ENCODE measurements around the gene NXN.
"Not testable (repeated sequence)": the region's sequence is repeated elsewhere in the genome, so short reads cannot be mapped to it uniquely, and the experiment has no call there.

NXN gene

DNA sequence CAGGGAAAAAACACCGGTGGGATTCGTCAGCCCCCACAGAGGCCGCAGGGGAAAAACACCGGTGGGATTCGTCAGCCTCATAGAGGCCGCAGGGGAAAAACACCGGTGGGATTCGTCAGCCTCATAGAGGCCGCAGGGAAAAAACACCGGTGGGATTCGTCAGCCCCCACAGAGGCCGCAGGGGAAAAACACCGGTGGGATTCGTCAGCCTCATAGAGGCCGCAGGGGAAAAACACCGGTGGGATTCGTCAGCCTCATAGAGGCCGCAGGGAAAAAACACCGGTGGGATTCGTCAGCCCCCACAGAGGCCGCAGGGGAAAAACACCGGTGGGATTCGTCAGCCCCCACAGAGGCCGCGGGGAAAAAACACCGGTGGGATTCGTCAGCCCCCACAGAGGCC is 143.9 kb downstream of the NXN start:
- not testable (repeated sequence) for DNase-seq (ENCODE audit: low read depth in 3 of 3, low spot score in 1 of 3)

GRCh38 chr17:835263-835662 is 144.3 kb downstream of the NXN start:
- no peak for DNase-seq (ENCODE audit: low read depth in 3 of 3, low spot score in 1 of 3)

- DNase-seq (ENCODE audit: low read depth in 3 of 3, low spot score in 1 of 3), result no peak
Measured at GRCh38 chr17:834136-834535, 145.4 kb downstream of the NXN start.

DNA sequence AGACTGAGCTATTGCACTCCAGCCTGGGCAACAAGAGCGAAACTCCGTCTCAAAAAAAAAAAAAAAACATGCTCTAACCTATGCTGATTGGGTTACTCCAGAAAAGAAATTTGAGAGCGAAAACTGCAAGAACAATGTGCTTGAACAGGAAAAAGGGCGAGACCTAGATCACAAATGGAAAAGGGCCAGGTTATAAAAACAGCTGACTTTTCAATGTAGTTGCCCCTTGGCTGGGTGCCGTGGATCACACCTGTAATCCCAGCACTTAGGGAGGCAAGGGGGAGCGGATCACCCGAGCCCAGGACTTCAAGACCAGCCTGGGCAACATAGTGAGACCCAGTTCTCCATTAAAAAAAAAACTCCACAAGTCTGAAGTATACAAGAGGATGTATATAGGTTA is 148.6 kb downstream of the NXN start:
- DNase-seq (ENCODE audit: low read depth in 3 of 3, low spot score in 1 of 3), result no peak

DNA sequence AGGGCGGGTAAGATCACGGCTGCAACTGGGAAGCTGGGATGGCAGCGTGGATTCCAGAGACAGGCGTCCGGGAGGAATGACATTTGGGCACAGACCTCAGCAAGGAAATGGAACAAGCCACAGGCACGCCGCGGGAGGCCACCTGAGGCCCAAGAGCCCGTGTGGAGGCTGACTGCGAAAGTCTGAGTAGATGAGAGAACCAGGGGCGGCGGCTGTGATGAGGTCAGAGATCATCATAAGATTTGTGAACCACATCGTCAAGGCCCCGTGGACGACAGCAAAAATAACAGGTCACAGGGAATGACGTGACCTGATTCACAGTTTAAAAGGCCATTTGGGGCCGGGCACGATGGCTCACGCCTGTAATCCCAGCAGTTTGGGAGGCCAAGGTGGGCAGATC is 149.2 kb downstream of the NXN start:
- DNase-seq (ENCODE audit: low read depth in 3 of 3, low spot score in 1 of 3), result no peak

GRCh38 chr17:829614-830013 is 150.0 kb downstream of the NXN start:
- not testable (repeated sequence) for DNase-seq (ENCODE audit: low read depth in 3 of 3, low spot score in 1 of 3)

DNA sequence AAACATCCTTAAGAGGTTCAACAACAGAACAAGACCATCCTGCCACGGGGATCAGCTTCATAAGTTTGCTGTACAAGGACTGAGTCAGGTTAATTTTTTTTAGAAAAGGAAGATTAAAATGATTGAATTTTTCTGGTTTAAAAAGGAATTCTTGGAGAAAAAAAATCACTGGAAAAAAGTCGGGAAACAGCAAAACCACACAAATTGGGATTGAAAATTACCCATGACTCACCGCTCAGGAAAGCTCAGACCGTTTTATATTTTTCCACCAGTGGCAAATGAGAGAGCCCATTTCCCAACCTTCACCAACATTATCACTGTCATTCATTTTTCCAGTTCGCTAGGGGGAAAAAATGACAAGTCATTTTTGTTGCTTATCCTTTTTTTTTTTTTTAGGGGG is 150.8 kb downstream of the NXN start:
- no peak for DNase-seq (ENCODE audit: low read depth in 3 of 3, low spot score in 1 of 3)

DNA sequence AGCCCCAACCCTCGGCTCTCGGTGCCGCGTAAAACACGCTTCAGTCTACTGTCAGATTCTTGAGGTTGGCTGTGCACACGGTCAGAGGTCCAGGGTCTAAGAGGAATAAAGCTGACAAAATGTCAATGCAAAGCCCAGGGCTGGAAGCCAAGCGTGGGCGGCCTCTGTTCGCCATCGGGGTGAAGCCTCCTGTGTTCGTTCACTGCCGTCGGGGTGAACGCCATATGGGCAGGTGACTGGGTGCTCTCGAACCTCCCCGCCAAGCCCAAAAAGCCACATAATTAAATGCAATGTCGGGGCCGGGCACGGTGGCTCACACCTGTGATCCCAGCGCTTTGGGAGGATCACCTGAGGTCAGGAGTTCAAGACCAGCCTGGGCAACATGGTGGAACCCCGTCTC is 152.8 kb downstream of the NXN start:
- DNase-seq (ENCODE audit: low read depth in 3 of 3, low spot score in 1 of 3), result no peak

DNA sequence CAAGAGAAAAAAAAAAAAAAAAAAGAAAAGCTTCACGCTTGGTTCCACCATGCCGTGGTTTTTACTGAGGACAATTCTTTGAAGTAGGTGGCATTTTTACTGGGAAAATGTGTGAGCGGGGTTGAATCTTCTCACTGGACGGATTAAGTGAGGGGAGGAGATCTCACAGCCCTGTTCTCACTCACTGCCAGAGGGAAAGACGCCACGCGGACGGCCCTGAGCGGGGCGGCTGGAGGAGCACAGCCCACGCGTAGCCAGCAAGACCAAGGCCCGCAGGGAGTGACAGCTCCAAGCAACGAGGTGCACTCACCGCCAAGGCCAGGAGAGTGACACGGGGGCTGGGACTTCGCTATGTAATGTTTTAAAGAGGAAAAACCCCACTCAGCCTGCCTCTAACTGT is 154.4 kb downstream of the NXN start:
- DNase-seq (ENCODE audit: low read depth in 3 of 3, low spot score in 1 of 3), result no peak

DNA sequence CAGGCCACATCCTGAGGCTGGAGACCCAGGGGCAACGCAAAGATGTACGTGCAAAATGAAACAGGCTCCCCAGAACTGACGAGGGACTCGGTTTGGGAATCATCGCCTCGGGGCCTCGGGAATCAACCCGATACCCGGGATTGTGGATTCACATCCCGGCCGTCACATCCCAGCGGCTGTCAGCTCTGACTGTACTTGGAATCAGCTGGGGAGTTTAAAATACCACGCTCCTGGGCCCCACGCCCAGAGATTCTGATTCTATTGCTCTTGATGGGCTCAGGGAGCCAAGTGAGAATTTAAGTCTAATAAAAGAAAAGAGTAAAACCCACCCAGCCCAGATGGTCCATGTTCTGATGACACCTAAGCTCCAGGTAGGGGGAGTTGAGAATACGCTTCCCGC is 155.2 kb downstream of the NXN start:
- DNase-seq (ENCODE audit: low read depth in 3 of 3, low spot score in 1 of 3), result no peak

DNA sequence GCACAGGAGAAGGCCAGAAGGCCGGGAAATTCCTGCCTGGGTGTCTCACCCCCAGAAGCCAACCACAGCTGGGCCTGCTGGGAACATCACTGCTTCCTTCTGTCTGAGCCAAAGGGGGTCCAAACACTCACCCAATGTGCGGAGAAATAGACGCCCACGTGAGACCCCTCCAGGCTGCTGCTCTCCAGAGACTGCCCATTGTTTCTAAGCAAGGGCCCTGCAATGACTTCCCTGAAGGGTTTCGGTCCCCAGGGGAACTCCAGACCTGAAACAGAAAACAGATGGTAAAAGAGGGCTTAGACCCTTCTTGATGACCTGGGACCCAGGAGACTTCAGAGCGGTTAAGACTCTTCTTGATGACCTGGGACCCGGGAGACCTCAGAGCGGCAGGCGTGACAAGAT is 156.1 kb downstream of the NXN start:
- DNase-seq (ENCODE audit: low read depth in 3 of 3, low spot score in 1 of 3), result no peak

DNA sequence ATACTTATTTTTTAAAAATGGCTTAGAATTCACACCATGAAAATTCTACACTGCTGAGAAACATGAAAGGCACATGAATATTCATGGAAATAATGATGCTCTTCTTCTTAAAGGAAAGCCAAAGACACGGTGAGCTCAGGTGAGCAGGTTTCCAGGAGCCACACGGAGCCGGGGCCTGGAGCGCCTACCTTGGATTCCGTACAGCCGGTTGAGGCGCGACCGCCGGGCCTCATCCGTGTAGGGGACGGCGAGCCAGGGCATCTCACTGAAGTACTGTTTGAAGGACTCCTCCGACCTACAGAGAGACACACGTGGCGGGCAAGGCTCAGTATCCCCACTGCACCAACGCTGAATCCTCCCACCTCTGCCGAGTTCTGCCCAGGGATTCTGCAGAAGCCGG is 160.3 kb downstream of the NXN start:
- no peak for DNase-seq (ENCODE audit: low read depth in 3 of 3, low spot score in 1 of 3)

DNA sequence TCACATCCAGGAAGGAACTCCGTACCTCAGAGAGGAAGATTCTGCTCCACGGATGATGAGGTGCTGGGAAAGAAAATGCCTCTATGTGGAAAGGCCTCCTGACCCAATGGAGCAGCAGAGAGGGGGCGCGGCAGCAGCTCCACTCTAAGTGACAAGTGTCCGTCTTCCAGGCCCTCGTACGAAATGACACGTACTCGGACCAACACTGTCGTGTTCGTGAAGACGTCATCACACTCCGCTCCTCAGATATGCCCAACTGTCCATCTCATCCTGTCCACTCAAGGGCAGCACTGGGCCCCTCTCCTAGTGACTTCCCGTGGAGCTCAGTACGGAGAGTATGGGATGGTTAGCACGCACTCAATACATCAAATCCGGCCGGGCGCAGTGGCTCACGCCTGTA is 165.2 kb downstream of the NXN start:
- DNase-seq (ENCODE audit: low read depth in 3 of 3, low spot score in 1 of 3), result no peak

DNA sequence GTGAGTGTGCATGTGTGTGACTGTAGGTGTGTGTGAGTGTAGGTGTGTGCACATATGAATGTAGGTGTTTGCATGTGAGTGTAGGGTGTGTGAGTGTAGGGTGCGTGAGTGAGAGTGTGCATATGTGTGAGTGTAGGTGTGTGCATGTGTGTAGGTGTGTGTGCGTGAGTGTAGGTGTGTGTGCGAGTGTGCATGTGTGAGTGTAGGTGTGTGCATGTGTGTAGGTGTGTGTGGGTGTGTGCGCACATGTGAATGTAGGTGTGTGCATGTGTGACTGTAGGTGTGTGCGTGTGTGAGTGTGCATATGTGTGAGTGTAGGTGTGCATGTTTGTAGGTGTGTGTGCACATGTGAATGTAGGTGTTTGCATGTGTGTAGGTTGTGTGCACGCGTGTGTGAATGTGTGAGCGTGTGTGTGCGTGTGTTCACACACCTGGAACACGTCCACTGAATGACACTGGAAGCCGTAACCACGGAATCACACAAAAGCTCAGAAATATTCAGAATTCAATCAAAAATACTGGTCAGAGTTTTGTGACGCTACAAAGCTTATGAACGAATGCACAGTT is 166.9 kb downstream of the NXN start:
- no peak for DNase-seq (ENCODE audit: low read depth in 3 of 3, low spot score in 1 of 3)

- DNase-seq (ENCODE audit: low read depth in 3 of 3, low spot score in 1 of 3), result no peak
Measured at GRCh38 chr17:811051-811784, 168.4 kb downstream of the NXN start.

GRCh38 chr17:807523-808294 is 171.9 kb downstream of the NXN start:
- no peak for DNase-seq (ENCODE audit: low read depth in 3 of 3, low spot score in 1 of 3)

- DNase-seq (ENCODE audit: low read depth in 3 of 3, low spot score in 1 of 3), result no peak
Measured at GRCh38 chr17:806781-807522, 172.6 kb downstream of the NXN start.

GRCh38 chr17:806346-806745 is 173.2 kb downstream of the NXN start:
- no peak for DNase-seq (ENCODE audit: low read depth in 3 of 3, low spot score in 1 of 3)

DNA sequence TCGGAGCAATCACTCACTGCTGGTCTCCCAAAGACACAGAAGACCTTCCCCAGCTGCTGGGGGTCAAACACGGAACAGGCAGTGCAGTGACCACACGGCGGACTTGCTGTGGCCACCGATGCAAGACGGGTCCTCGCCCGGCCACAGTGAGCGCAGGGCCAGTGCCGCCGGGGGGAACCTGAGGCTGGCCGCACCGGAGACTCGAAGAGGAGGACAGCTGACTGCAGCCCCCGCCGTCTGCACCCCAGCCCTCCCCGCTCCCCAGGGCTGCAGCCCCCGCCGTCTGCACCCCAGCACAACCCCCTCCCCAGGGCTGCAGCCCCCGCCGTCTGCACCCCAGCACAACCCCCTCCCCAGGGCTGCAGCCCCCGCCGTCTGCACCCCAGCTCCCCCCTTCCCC is 173.7 kb downstream of the NXN start:
- not testable (repeated sequence) for DNase-seq (ENCODE audit: low read depth in 3 of 3, low spot score in 1 of 3)

- no peak for DNase-seq (ENCODE audit: low read depth in 3 of 3, low spot score in 1 of 3)
Measured at GRCh38 chr17:804541-805435, 174.8 kb downstream of the NXN start.
